ENCODE measurements around the gene SACS. TPM values are rescaled to one million over a fixed set of nuclear protein-coding genes. Genes with fewer than 3 reads are reported as not detected.

SACS gene
- total RNA-seq, 1 donor from 2014 or later, result 87.9 TPM

GRCh38 chr13:23391752-23392151 lies 41.8 kb downstream of the SACS start:
- no peaks in the 10 kb centered on the region for H3K9me3 Mint-ChIP-seq (ENCODE audit: low read depth)
- no peaks in the 10 kb centered on the region for H3K36me3 Mint-ChIP-seq (ENCODE audit: low read depth)
- TF ChIP-seq, protein P1, sequence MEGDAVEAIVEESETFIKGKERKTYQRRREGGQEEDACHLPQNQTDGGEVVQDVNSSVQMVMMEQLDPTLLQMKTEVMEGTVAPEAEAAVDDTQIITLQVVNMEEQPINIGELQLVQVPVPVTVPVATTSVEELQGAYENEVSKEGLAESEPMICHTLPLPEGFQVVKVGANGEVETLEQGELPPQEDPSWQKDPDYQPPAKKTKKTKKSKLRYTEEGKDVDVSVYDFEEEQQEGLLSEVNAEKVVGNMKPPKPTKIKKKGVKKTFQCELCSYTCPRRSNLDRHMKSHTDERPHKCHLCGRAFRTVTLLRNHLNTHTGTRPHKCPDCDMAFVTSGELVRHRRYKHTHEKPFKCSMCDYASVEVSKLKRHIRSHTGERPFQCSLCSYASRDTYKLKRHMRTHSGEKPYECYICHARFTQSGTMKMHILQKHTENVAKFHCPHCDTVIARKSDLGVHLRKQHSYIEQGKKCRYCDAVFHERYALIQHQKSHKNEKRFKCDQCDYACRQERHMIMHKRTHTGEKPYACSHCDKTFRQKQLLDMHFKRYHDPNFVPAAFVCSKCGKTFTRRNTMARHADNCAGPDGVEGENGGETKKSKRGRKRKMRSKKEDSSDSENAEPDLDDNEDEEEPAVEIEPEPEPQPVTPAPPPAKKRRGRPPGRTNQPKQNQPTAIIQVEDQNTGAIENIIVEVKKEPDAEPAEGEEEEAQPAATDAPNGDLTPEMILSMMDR (IDR thresholded peaks at IDR 0.05), result no peak
- no peak overlapping the region for H3K27ac Mint-ChIP-seq (ENCODE audit: unreplicated experiment)
- peaks cover 13% of the 10 kb centered on the region for H3K4me1 Mint-ChIP-seq (ENCODE audit: low read depth)
- DNase-seq (ENCODE audit: low spot score), result no peak
- no peaks in the 10 kb centered on the region for H3K27me3 Mint-ChIP-seq (ENCODE audit: low read depth)
- no peak overlapping the region for H3K4me3 Mint-ChIP-seq (ENCODE audit: unreplicated experiment)

DNA sequence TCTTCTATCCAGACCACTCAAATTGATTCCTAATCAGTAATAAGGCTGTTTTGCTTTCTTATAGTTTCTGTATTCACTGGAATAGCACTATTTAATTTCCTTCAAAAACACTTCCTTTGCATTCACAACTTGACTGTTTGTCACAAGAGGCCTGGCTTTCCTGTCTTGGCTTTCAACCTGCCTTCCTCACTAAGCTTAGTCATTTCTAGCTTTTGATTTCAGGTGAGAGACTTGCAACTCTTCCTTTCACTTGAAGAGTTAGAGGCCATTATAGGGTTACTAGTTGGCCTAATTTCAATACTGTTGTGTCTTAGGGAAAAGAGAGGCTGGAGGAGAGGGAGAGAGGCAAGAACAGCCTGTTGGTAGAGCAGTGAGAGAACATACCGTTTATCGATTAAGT lies 47.0 kb downstream of the SACS start:
- Mint-ChIP-seq H3K4me1 (ENCODE audit: low read depth) (peaks cover 19% of the 10 kb centered on the region), H3K9me3 (ENCODE audit: low read depth) (no peaks in the 10 kb centered on the region), H3K4me3 (ENCODE audit: unreplicated experiment) (no peak overlapping the region), H3K27ac (ENCODE audit: unreplicated experiment) (no peak overlapping the region), H3K27me3 (ENCODE audit: low read depth) (no peaks in the 10 kb centered on the region), H3K36me3 (ENCODE audit: low read depth) (no peaks in the 10 kb centered on the region)
- no peak for DNase-seq (ENCODE audit: low spot score)
- TF ChIP-seq, protein P1 (IDR thresholded peaks at IDR 0.05), result no peak

GRCh38 chr13:23385931-23386330 lies 47.6 kb downstream of the SACS start:
- Mint-ChIP-seq H3K27ac (ENCODE audit: unreplicated experiment) (no peak overlapping the region), H3K9me3 (ENCODE audit: low read depth) (no peaks in the 10 kb centered on the region), H3K36me3 (ENCODE audit: low read depth) (no peaks in the 10 kb centered on the region), H3K4me1 (ENCODE audit: low read depth) (peaks cover 23% of the 10 kb centered on the region), H3K27me3 (ENCODE audit: low read depth) (no peaks in the 10 kb centered on the region), H3K4me3 (ENCODE audit: unreplicated experiment) (no peak overlapping the region)
- TF ChIP-seq, protein P1 (IDR thresholded peaks at IDR 0.05), result no peak
- no peak for DNase-seq (ENCODE audit: low spot score)

- H3K9me3 Mint-ChIP-seq (ENCODE audit: low read depth), result no peaks in the 10 kb centered on the region
- H3K4me3 Mint-ChIP-seq (ENCODE audit: unreplicated experiment), result no peak overlapping the region
- TF ChIP-seq, protein P1 (IDR thresholded peaks at IDR 0.05), result no peak
- no peaks in the 10 kb centered on the region for H3K36me3 Mint-ChIP-seq (ENCODE audit: low read depth)
- no peak overlapping the region for H3K27ac Mint-ChIP-seq (ENCODE audit: unreplicated experiment)
- peaks cover 31% of the 10 kb centered on the region for H3K4me1 Mint-ChIP-seq (ENCODE audit: low read depth)
- no peaks in the 10 kb centered on the region for H3K27me3 Mint-ChIP-seq (ENCODE audit: low read depth)
- no peak for DNase-seq (ENCODE audit: low spot score)
Observed at GRCh38 chr13:23384111-23384510, 49.4 kb downstream of the SACS start.

DNA sequence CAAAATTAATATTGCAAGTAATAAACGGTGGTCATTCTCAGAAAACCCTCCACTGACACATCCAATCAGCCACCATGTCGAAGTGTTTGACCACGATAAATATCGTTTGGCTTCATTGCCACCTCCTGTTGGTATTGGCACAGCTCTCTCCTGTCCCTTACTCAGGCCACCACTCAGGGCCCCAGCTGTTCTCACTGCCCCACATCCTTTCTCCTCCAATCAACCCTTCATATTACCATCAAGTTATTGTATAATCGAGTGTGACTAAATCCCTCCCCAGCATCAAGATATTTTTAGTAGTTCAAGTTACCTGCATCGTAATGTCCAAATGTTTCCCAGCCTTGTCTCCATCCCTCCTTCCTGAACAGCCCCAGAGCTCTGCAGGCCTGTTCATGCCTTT lies 50.4 kb downstream of the SACS start:
- H3K36me3 Mint-ChIP-seq (ENCODE audit: low read depth), result no peaks in the 10 kb centered on the region
- TF ChIP-seq, protein P1 (IDR thresholded peaks at IDR 0.05), result no peak
- DNase-seq (ENCODE audit: low spot score), result no peak
- no peak overlapping the region for H3K4me3 Mint-ChIP-seq (ENCODE audit: unreplicated experiment)
- H3K9me3 Mint-ChIP-seq (ENCODE audit: low read depth), result no peaks in the 10 kb centered on the region
- no peaks in the 10 kb centered on the region for H3K27me3 Mint-ChIP-seq (ENCODE audit: low read depth)
- peaks cover 40% of the 10 kb centered on the region for H3K4me1 Mint-ChIP-seq (ENCODE audit: low read depth)
- H3K27ac Mint-ChIP-seq (ENCODE audit: unreplicated experiment), result no peak overlapping the region

Measured in chondrocyte (in vitro differentiated cells).